ENCODE data around the gene TENM4.

TENM4 gene

GRCh38 chr11:79044201-79044600, 396.6 kb downstream of the TENM4 start:
- no peak for DNase-seq

- no peak for DNase-seq
Observed at GRCh38 chr11:79043726-79044125, 397.1 kb downstream of the TENM4 start.

GRCh38 chr11:79042824-79043223, 398.0 kb downstream of the TENM4 start:
- DNase-seq = no peak

GRCh38 chr11:79040348-79040747, 400.5 kb downstream of the TENM4 start:
- no peak for DNase-seq

- DNase-seq = no peak
Observed at GRCh38 chr11:79039122-79039521, 401.7 kb downstream of the TENM4 start.

GRCh38 chr11:79035881-79036280, 404.9 kb downstream of the TENM4 start:
- no peak for DNase-seq

GRCh38 chr11:79033833-79034232, 407.0 kb downstream of the TENM4 start:
- no peak for DNase-seq

- DNase-seq = no peak
Observed at GRCh38 chr11:79030448-79030847, 410.4 kb downstream of the TENM4 start.

GRCh38 chr11:79028225-79028624, 412.6 kb downstream of the TENM4 start:
- DNase-seq = no peak

- DNase-seq = no peak
Observed at GRCh38 chr11:79026803-79027445, 413.9 kb downstream of the TENM4 start.

- DNase-seq = no peak
Observed at GRCh38 chr11:79025622-79026021, 415.2 kb downstream of the TENM4 start.

GRCh38 chr11:79025097-79025496, 415.7 kb downstream of the TENM4 start:
- DNase-seq = no peak

- DNase-seq = no peak
Observed at GRCh38 chr11:79022265-79022664, 418.6 kb downstream of the TENM4 start.

GRCh38 chr11:79021601-79022000, 419.2 kb downstream of the TENM4 start:
- no peak for DNase-seq

- DNase-seq = no peak
Observed at GRCh38 chr11:79019975-79020374, 420.9 kb downstream of the TENM4 start.

- no peak for DNase-seq
Observed at GRCh38 chr11:79019277-79019676, 421.6 kb downstream of the TENM4 start.

- DNase-seq = no peak
Observed at GRCh38 chr11:79018371-79018849, 422.4 kb downstream of the TENM4 start.

- DNase-seq = no peak
Observed at GRCh38 chr11:79017811-79018210, 423.0 kb downstream of the TENM4 start.

- DNase-seq = no peak
Observed at GRCh38 chr11:79013509-79013908, 427.3 kb downstream of the TENM4 start.

GRCh38 chr11:79011357-79011756, 429.5 kb downstream of the TENM4 start:
- no peak for DNase-seq

GRCh38 chr11:79007771-79008402, 432.9 kb downstream of the TENM4 start:
- DNase-seq = no peak

GRCh38 chr11:79006854-79007253, 434.0 kb downstream of the TENM4 start:
- no peak for DNase-seq

- DNase-seq = no peak
Observed at GRCh38 chr11:78996007-78996406, 444.8 kb downstream of the TENM4 start.

- no peak for DNase-seq
Observed at GRCh38 chr11:78995171-78995570, 445.7 kb downstream of the TENM4 start.

All from NCI-H1092 (cell line).